GM12875 (cell line): ENCODE measurements around the gene ANKRD66.
"Not testable (repeated sequence)": the region's sequence is repeated elsewhere in the genome, so short reads cannot be mapped to it uniquely, and the experiment has no call there.

ENCODE experiments used
- H3K4me3 ChIP-seq: one replicate; pipeline ENCODE4 v1.5.1; 2011; ENCODE audit warnings: low read depth, low read length, control low read depth
- TF ChIP-seq, protein P1 (sequence below): IDR thresholded peaks from 2 replicates; pipeline ENCODE4 v1.5.1; 2011; ENCODE audit warnings: low read depth, mild to moderate bottlenecking, control low read depth, inconsistent platforms, low read length, moderate library complexity, borderline replicate concordance; ENCODE audit not compliant: insufficient read depth

The ANKRD66 gene

DNA sequence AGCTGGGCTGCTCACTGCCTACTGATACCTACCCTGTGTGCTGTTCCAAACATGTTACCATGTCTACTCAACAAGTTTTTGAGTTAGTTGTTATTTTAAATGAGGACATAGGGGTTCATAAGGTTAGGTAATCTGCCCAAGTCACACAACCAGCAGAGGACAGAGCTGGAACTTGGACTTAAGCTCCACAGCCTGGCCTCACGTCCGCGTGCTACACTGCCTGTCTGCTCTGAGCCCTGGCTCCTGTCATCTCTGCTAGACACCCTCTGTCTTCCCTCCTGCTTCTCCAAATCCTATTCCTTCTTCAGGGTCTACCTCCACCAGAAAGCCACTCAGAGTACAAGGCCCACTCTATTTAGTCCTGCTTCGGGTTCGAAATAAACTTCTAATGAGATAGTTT is 18.2 kb downstream of the ANKRD66 start:
- TF ChIP-seq, protein P1, sequence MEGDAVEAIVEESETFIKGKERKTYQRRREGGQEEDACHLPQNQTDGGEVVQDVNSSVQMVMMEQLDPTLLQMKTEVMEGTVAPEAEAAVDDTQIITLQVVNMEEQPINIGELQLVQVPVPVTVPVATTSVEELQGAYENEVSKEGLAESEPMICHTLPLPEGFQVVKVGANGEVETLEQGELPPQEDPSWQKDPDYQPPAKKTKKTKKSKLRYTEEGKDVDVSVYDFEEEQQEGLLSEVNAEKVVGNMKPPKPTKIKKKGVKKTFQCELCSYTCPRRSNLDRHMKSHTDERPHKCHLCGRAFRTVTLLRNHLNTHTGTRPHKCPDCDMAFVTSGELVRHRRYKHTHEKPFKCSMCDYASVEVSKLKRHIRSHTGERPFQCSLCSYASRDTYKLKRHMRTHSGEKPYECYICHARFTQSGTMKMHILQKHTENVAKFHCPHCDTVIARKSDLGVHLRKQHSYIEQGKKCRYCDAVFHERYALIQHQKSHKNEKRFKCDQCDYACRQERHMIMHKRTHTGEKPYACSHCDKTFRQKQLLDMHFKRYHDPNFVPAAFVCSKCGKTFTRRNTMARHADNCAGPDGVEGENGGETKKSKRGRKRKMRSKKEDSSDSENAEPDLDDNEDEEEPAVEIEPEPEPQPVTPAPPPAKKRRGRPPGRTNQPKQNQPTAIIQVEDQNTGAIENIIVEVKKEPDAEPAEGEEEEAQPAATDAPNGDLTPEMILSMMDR = no peak
- no peak overlapping the region for H3K4me3 ChIP-seq

DNA sequence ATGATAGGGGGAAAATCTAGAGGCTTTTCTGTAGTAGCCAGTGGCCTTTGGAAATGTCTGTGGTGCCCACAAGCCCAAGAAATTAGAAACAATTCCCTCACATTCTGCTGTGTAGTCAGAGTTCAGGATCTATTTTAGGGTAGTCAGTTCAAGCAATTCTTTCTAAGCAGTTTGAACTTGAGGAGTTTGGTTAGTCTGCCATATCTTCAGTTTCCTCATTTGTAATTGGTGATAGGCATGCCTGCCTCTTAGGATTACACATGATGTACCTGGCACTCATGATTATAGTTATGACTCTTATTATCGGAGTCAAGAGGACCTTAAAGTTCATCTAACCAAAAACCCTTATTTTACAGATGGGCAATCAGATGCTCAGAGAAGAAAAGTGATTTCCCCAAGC is 25.3 kb downstream of the ANKRD66 start:
- TF ChIP-seq, protein P1 = no peak
- H3K4me3 ChIP-seq = no peak overlapping the region

DNA sequence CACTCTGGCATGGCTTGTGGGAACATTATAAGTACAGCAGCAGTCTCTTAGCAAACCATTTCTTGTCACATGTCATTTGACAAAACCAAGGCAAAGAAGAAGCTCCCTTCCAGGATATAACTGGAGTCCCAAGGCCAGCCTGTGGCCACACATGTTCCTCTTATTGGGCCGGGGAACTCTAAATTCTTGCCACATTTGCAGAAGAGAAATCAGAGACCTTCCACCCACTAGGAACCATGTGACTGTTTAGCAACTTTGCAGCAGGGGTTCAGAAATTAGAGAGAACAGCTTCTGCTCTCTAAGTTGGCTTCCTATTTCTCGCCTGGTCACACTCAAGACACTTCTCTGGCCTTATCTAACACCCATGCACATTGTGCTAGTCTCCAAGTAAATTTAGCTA is 26.0 kb downstream of the ANKRD66 start:
- TF ChIP-seq, protein P1 = no peak

DNA sequence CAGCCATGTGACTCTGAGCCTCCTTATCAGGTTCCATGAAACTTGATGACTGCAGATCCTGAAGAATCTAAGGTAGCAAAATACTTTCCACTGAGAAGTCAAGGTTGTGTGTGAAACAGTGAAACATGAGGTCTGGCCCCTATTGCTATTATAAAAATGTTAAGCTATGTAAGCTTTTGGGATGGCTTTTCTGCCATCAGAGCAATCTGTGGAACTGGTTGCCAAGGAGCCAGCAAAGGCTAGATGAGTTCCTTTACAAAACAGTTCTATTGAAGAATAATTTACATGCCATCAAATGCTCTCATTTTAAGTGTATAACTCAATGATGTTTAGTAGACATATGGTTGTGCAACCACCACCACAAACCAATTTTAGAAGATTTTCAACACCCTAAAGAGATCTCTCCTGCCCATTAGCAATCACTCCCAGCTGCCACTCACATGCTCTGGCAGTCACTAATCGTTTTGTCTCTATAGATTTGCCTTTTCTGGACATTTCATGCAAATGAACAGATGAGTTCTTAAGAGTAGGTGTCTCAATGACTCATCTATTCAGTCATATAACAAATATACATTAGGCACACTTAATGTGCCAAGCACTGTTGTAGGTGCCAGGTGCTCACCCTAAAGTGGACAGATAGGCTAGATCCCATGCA is 26.6 kb downstream of the ANKRD66 start:
- no peak overlapping the region for H3K4me3 ChIP-seq

More for the DNA sequence above, 26.0 kb downstream of the ANKRD66 start:
- H3K4me3 ChIP-seq = no peak overlapping the region

DNA sequence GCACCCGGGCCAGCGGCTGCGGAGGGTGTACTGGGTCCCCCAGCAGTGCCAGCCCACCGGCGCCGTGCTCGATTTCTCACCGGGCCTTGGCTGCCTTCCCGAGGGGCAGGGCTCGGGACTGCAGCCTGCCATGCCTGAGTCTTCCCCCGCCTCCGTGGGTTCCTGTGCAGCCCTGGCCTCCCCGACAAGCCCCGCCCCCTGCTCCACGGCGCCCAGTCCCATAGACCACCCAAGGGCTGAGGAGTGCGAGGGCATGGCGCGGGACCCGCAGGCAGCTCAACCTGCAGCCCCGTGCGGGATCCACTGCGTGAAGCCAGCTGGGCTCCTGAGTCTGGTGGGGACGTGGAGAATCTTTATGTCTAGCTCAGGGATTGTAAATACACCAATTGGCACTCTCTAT is 28.0 kb downstream of the ANKRD66 start:
- not testable (repeated sequence) for H3K4me3 ChIP-seq

More for the DNA sequence above, 26.6 kb downstream of the ANKRD66 start:
- TF ChIP-seq, protein P1 = no peak

DNA sequence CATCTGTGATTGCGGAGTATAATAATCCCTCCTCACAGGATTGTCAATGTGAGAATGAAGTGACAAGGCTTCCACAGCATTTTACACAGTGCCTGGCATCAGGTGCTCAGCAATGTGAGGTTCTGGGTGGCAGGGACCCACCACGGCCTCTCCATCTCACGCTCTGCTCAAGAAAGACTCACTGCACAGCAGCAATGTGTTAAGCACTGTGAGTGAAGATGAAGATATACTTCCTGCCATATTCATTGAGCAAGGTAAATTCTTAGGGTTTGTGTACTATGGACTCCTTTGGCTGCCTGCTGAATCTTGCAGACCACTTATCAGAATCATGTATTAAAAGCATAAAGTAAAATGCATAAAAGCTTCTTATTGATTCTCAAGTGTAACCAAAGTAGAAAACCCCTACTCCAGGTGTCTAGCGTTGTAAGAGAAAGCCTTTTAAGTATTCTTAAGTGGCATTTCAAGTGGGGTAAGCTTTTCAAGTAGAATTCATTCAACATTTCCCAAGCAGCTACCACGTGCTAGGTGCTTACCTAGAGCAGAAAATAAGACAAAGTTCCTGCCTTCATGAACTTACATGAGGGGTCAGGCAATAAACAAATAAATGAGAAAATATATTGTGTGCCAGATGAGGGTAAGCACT is 29.5 kb downstream of the ANKRD66 start:
- H3K4me3 ChIP-seq = no peak overlapping the region
- TF ChIP-seq, protein P1 = no peak

DNA sequence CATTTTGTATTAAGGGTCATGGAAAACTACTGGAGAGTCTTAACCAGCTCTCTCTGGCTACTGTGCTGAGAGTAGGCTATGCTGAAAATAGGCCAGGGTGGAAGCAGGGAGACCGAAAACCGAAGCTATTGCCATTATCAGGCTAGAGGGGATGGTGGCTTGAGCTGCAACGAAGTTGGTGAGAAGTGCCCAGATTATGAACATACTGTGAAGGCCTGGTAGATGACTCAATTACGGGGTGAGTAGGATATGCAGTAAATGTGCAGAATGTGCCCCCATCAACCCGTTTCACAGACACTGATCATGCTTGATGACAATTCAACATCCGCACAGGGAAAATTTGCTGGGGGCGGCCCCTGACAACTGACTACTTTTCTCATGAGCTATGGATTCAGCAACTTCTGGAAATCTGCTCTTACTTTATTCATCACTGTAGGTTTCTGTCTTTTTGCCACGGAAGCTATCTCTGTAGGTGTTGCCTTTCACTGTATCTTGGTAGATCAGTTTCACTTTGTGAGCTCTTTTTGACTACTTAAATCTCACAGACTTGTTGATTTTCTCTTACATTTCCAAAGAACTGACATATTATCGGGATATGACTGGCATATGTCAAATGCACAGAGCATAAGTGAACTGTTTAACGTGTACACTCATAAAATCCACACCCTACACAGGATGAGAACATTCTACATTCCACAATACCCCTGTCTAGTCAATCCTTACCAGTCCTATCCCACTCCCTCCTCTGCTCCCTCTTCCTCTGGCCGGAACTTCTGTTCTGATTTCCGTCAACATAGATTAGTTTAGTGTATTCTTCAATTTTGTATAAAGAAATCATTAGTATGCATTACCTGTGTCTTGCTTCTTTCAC is 31.0 kb downstream of the ANKRD66 start:
- H3K4me3 ChIP-seq = no peak overlapping the region
- TF ChIP-seq, protein P1 = no peak
